Germinal center (tissue), 1 donor: ENCODE measurements around the gene AP1G2.

ENCODE experiments used
- DNase-seq: peaks from one replicate; pipeline ENCODE4 v3.0.0; 2012; ENCODE audit warnings: mixed read lengths, low spot score

The AP1G2 gene

GRCh38 chr14:23557946-23558345 is 9.6 kb downstream of the AP1G2 start:
- DNase-seq: no peak

GRCh38 chr14:23557521-23557920 is 10.1 kb downstream of the AP1G2 start:
- no peak for DNase-seq

GRCh38 chr14:23556700-23557440 is 10.7 kb downstream of the AP1G2 start:
- DNase-seq: no peak

- DNase-seq: peak; percentile 92
These were observed 11.5 kb downstream of the AP1G2 start, which contains the start of gene THTPA for GRCh38 chr14:23555882-23556699. THTPA (plus strand) TSS chr14:23556271; CDS start chr14:23556758, 487 bp downstream.

GRCh38 chr14:23555533-23555881 is 12.1 kb downstream of the AP1G2 start:
- DNase-seq: no peak

- peak; percentile 81 for DNase-seq
These were observed 16.1 kb downstream of the AP1G2 start, which contains the start of gene ZFHX2 for GRCh38 chr14:23551266-23552028. ZFHX2 (minus strand) TSS chr14:23551765; CDS start chr14:23535325, 16,440 bp downstream.

- DNase-seq: no peak
These were observed 16.8 kb downstream of the AP1G2 start for GRCh38 chr14:23550812-23551265.

- DNase-seq: no peak
These were observed 17.3 kb downstream of the AP1G2 start for GRCh38 chr14:23550131-23550811.

- DNase-seq: no peak
These were observed 19.0 kb downstream of the AP1G2 start for GRCh38 chr14:23548351-23549318.

- no peak for DNase-seq
These were observed 19.7 kb downstream of the AP1G2 start for GRCh38 chr14:23547924-23548323.

- DNase-seq: no peak
These were observed 21.0 kb downstream of the AP1G2 start for GRCh38 chr14:23546450-23547035.

GRCh38 chr14:23545740-23546365 is 21.7 kb downstream of the AP1G2 start:
- DNase-seq: no peak

- no peak for DNase-seq
These were observed 22.8 kb downstream of the AP1G2 start for GRCh38 chr14:23544511-23545447.

- no peak for DNase-seq
These were observed 24.2 kb downstream of the AP1G2 start for GRCh38 chr14:23543403-23543802.

GRCh38 chr14:23542261-23542660 is 25.3 kb downstream of the AP1G2 start:
- no peak for DNase-seq

GRCh38 chr14:23540141-23540469 is 27.5 kb downstream of the AP1G2 start:
- DNase-seq: no peak

GRCh38 chr14:23539248-23540140 is 28.1 kb downstream of the AP1G2 start:
- DNase-seq: peak; percentile 70

GRCh38 chr14:23538785-23539184 is 28.8 kb downstream of the AP1G2 start:
- DNase-seq: no peak
